Right forelimb (tissue), 1 donor: ENCODE results near the gene ACOT8.
"Not testable (repeated sequence)": the region's sequence is repeated elsewhere in the genome, so short reads cannot be mapped to it uniquely, and the experiment has no call there.

Source experiments
- DNase-seq: peaks from one replicate; pipeline ENCODE4 v3.0.0-alpha.2; 2018

The ACOT8 gene

GRCh38 chr20:45857114-45857881 lies at the start of gene ACOT8, which contains the start of gene ZSWIM3:
Gene ACOT8 (minus strand): TSS chr20:45857392. CDS start chr20:45857315, 77 bp downstream.
Gene ZSWIM3 (plus strand): TSS chr20:45857614. CDS start chr20:45857826, 212 bp downstream.
- peak; percentile 94 for DNase-seq

- no peak for DNase-seq
Observed at GRCh38 chr20:45905505-45906079, 48.4 kb upstream of the ACOT8 start.

- no peak for DNase-seq
Observed at GRCh38 chr20:45904583-45905504, 47.7 kb upstream of the ACOT8 start.

- DNase-seq: no peak
Observed at GRCh38 chr20:45902199-45902701, 45.1 kb upstream of the ACOT8 start.

- not testable (repeated sequence) for DNase-seq
Observed at GRCh38 chr20:45901332-45901731, 44.1 kb upstream of the ACOT8 start.

GRCh38 chr20:45899046-45899835 lies 42.0 kb upstream of the ACOT8 start:
- no peak for DNase-seq

GRCh38 chr20:45898285-45898684 lies 41.1 kb upstream of the ACOT8 start:
- DNase-seq: no peak

- DNase-seq: no peak
Observed at GRCh38 chr20:45897692-45898091, 40.5 kb upstream of the ACOT8 start.

- no peak for DNase-seq
Observed at GRCh38 chr20:45897289-45897688, 40.1 kb upstream of the ACOT8 start.

GRCh38 chr20:45896641-45897161 lies 39.5 kb upstream of the ACOT8 start:
- DNase-seq: no peak

GRCh38 chr20:45894797-45895196 lies 37.6 kb upstream of the ACOT8 start:
- DNase-seq: no peak

- DNase-seq: no peak
Observed at GRCh38 chr20:45893831-45894230, 36.6 kb upstream of the ACOT8 start.

- DNase-seq: no peak
Observed at GRCh38 chr20:45892828-45893500, 35.8 kb upstream of the ACOT8 start.

- DNase-seq: no peak
Observed at GRCh38 chr20:45892049-45892825, 35.0 kb upstream of the ACOT8 start.

GRCh38 chr20:45890985-45891983 lies 34.1 kb upstream of the ACOT8 start, which contains the start of the genes CTSA and NEURL2:
Gene CTSA (plus strand): TSS chr20:45891335. CDS start chr20:45891569, 234 bp downstream.
Gene NEURL2 (minus strand): TSS chr20:45891208. CDS start chr20:45890991, 217 bp downstream.
- peak; percentile 96 for DNase-seq

GRCh38 chr20:45890077-45890984 lies 33.1 kb upstream of the ACOT8 start:
- peak; percentile 87 for DNase-seq

- DNase-seq: no peak
Observed at GRCh38 chr20:45888681-45889080, 31.5 kb upstream of the ACOT8 start.

GRCh38 chr20:45887346-45887715 lies 30.1 kb upstream of the ACOT8 start, which contains the start of gene SPATA25:
Gene SPATA25 (minus strand): TSS chr20:45887622. CDS start chr20:45887590, 32 bp downstream.
- DNase-seq: no peak
